ENCODE data around the gene DNAJB8. TPM values are rescaled to one million over a fixed set of nuclear protein-coding genes. Genes with fewer than 3 reads are reported as not detected.

Gene DNAJB8
- total and polyA plus RNA-seq, 2 donors = not detected

DNA sequence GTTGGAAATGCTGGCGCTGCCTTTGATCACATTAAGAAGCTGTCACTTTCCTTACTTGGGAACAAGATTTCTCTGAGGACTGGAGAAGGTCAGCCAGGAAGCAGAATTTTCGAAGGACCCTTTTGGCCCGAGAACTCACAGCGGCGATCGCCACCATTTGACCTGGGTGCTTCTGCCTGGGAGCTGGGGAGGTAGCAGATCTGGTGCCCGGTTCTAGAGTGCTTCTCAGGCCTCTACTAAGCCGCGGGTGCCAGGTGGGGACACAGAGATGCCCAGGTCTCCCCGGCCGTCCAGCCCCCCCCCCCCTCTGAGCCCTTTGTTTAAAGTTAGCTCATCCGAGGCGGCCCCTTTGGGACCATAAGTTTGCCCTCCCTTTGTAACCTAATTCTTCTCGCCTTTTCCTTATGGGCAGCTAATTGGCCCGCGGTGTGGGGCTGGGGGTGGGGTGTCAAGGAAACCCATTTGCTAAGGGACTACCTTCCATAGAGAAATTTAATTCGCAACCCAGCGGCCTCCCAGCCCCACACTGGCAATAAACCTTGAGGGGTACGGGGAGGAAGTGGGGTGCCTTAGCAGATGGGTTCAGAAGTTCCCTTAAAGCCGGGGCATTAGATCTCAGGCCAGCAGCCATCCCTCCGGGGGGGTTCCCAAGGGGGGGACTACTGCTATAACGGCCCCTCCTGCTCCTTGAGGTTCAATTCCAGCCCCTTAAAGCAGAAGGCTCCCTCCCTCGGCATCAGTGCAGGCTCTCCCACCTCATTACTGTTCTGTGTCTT lies 24.4 kb upstream of the DNAJB8 start:
- DNase-seq (ENCODE audit: low read depth in 6 of 9, low spot score in 9 of 9) = no peak
- peaks cover 16 to 42% of the 10 kb centered on the region in 2 donors for H3K4me1 ChIP-seq (ENCODE audit: control insufficient read depth in 2 of 2, insufficient read depth in 2 of 2, low read length in 2 of 2)

DNA sequence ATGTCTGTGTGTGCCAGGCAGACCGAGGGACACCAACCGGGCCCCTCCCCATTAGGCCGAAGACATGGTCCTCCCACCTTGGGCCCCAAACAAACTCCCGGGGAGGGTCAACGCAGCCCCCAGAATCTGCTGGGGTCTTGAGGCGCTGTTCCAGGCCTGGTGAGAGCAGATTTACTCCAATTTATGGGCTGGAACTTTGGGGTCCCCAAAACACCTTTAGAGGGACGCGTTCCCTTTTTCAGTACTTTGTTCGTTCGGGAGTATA lies 23.9 kb upstream of the DNAJB8 start:
- Histone ChIP-seq H3K4me3 (ENCODE audit: low read length in 2 of 2) (no peak overlapping the region), H3K4me1 (ENCODE audit: control insufficient read depth in 2 of 2, insufficient read depth in 2 of 2, low read length in 2 of 2) (peaks cover 16 to 42% of the 10 kb centered on the region in 2 donors), H3K27me3 (ENCODE audit: control insufficient read depth in 2 of 2, insufficient read depth in 1 of 2, low read length in 1 of 2) (peaks cover 95 to 100% of the 10 kb centered on the region in 2 donors), H3K27ac (ENCODE audit: low read depth in 1 of 2, low read length in 1 of 2) (no peak overlapping the region), H3K9me3 (ENCODE audit: control insufficient read depth in 2 of 2, insufficient read depth in 1 of 2, low read length in 1 of 2) (peaks cover 0 to 10% of the 10 kb centered on the region in 2 donors), H3K36me3 (ENCODE audit: control insufficient read depth in 2 of 2, insufficient read depth in 2 of 2, low read length in 1 of 2) (no peaks in the 10 kb centered on the region)
- WGBS = 15% methylated on average over 10 of the region's 10 CpGs
- DNase-seq (ENCODE audit: low read depth in 6 of 9, low spot score in 9 of 9) = no peak

More for the DNA sequence above, 24.4 kb upstream of the DNAJB8 start:
- Histone ChIP-seq H3K27ac (ENCODE audit: low read depth in 1 of 2, low read length in 1 of 2) (no peak overlapping the region), H3K4me3 (ENCODE audit: low read length in 2 of 2) (no peak overlapping the region), H3K27me3 (ENCODE audit: control insufficient read depth in 2 of 2, insufficient read depth in 1 of 2, low read length in 1 of 2) (peaks cover 90 to 100% of the 10 kb centered on the region in 2 donors), H3K9me3 (ENCODE audit: control insufficient read depth in 2 of 2, insufficient read depth in 1 of 2, low read length in 1 of 2) (peaks cover 0 to 10% of the 10 kb centered on the region in 2 donors), H3K36me3 (ENCODE audit: control insufficient read depth in 2 of 2, insufficient read depth in 2 of 2, low read length in 1 of 2) (no peaks in the 10 kb centered on the region)
- 9% methylated on average over 23 of the region's 23 CpGs for WGBS

DNA sequence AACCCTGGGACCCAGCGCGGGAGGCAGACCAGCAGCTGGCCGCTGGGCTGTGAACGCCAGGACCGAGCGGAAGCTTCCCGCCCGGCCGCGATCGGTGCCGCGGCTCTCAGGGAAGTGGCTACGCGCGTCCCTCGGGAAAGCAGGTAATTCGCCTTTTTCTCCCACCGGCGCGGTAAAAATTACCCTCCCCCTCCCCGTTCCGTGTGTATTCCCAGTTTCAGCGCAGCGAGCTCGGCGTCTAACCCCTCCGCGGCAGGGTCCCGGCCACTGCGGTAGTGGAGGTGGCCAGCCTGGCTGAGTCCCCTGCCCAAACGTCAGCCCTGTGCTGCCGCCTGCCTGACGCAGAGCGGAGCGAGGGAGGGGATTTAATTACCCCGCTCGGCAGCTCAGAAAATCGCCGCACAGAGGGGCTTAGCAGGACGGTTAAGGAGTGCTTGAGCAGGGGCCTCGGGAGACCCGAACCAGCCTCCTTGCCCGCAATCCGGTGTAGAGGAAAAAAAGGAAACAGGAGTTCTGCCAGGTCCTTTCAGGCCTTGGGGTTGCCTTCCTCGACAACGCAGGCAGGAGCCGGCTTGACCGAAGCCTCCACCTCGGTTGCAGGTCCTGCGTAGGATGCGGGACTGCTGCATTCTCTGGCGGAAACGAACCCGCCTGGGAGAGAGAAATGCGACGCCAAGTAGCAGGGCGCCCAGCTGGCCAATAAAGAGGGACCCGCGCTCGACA lies 23.4 kb upstream of the DNAJB8 start:
- Histone ChIP-seq H3K4me1 (ENCODE audit: control insufficient read depth in 2 of 2, insufficient read depth in 2 of 2, low read length in 2 of 2) (peaks cover 16 to 42% of the 10 kb centered on the region in 2 donors), H3K4me3 (ENCODE audit: low read length in 2 of 2) (peak overlapping the region in 1 of 2 donors; percentile 14), H3K36me3 (ENCODE audit: control insufficient read depth in 2 of 2, insufficient read depth in 2 of 2, low read length in 1 of 2) (no peaks in the 10 kb centered on the region)

DNA sequence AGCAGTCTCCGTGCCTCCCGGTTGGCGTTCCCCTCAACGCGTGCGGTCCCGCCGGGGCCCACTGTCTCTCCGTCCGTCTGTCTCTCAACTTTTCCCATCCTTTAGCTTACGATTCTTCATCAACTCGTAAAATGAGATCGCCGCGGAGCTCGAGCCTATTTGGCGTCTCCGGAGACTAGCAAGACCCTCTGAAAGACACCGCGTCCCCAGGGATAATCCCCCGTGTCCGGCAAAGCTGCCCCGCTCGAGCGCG lies 22.9 kb upstream of the DNAJB8 start:
- DNase-seq (ENCODE audit: low read depth in 6 of 9, low spot score in 9 of 9) = no peak
- H3K27me3 ChIP-seq (ENCODE audit: control insufficient read depth in 2 of 2, insufficient read depth in 1 of 2, low read length in 1 of 2) = peaks cover 97 to 100% of the 10 kb centered on the region in 2 donors
- WGBS = under 1% methylated on average over 26 of the region's 26 CpGs
- no peaks in the 10 kb centered on the region for H3K36me3 ChIP-seq (ENCODE audit: control insufficient read depth in 2 of 2, insufficient read depth in 2 of 2, low read length in 1 of 2)
- H3K9me3 ChIP-seq (ENCODE audit: control insufficient read depth in 2 of 2, insufficient read depth in 1 of 2, low read length in 1 of 2) = peaks cover 0 to 10% of the 10 kb centered on the region in 2 donors
- no peak overlapping the region for H3K27ac ChIP-seq (ENCODE audit: low read depth in 1 of 2, low read length in 1 of 2)
- peak overlapping the region in 1 of 2 donors; percentile 14 for H3K4me3 ChIP-seq (ENCODE audit: low read length in 2 of 2)
- H3K4me1 ChIP-seq (ENCODE audit: control insufficient read depth in 2 of 2, insufficient read depth in 2 of 2, low read length in 2 of 2) = peaks cover 16 to 42% of the 10 kb centered on the region in 2 donors

More for the DNA sequence above, 23.4 kb upstream of the DNAJB8 start:
- H3K27ac ChIP-seq (ENCODE audit: low read depth in 1 of 2, low read length in 1 of 2) = no peak overlapping the region
- peaks cover 97 to 100% of the 10 kb centered on the region in 2 donors for H3K27me3 ChIP-seq (ENCODE audit: control insufficient read depth in 2 of 2, insufficient read depth in 1 of 2, low read length in 1 of 2)
- peaks cover 0 to 10% of the 10 kb centered on the region in 2 donors for H3K9me3 ChIP-seq (ENCODE audit: control insufficient read depth in 2 of 2, insufficient read depth in 1 of 2, low read length in 1 of 2)
- DNase-seq (ENCODE audit: low read depth in 6 of 9, low spot score in 9 of 9) = no peak
- WGBS = 2% methylated on average over 61 of the region's 61 CpGs

DNA sequence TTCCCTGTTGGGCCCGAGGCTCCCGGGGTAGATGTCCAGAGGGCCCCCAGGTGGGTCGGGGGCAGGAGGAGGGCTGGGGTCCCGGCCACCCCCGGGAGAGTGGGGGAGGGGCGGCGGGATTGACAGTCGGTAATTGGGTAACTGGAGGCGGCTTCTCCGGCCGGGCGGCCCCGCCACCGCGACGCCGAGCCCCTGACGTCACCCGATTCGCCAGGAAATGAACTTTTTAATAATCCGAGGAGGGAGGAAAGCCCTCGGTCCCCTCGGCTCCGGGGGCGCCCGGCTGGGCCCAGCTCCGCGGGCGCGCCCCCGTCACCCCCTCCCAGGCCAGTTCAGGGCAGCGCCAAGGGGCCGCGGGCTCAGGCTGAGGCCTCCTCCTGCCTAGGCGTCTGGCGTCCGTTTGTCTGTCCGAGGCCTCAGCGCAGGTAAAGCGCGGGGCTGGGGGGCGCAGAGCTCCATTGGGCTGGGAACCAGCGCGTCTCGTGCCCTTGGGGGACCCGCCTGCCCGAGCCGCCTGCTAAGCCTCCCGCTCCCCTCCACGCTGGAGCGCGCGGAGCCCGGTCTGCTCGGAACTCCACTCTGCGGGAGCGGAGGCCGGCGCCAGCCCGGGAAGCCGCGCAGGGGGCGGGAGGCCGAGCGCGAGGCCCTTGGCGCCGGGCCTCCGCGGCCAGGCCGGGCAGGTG lies 22.4 kb upstream of the DNAJB8 start:
- DNase-seq (ENCODE audit: low read depth in 6 of 9, low spot score in 9 of 9) = no peak
- peaks cover 96 to 100% of the 10 kb centered on the region in 2 donors for H3K27me3 ChIP-seq (ENCODE audit: control insufficient read depth in 2 of 2, insufficient read depth in 1 of 2, low read length in 1 of 2)
- peaks cover 16 to 42% of the 10 kb centered on the region in 2 donors for H3K4me1 ChIP-seq (ENCODE audit: control insufficient read depth in 2 of 2, insufficient read depth in 2 of 2, low read length in 2 of 2)
- H3K36me3 ChIP-seq (ENCODE audit: control insufficient read depth in 2 of 2, insufficient read depth in 2 of 2, low read length in 1 of 2) = no peaks in the 10 kb centered on the region
- H3K9me3 ChIP-seq (ENCODE audit: control insufficient read depth in 2 of 2, insufficient read depth in 1 of 2, low read length in 1 of 2) = peaks cover 0 to 10% of the 10 kb centered on the region in 2 donors
- H3K4me3 ChIP-seq (ENCODE audit: low read length in 2 of 2) = peak overlapping the region in 1 of 2 donors; percentile 27
- WGBS = under 1% methylated on average over 71 of the region's 71 CpGs
- H3K27ac ChIP-seq (ENCODE audit: low read depth in 1 of 2, low read length in 1 of 2) = no peak overlapping the region

DNA sequence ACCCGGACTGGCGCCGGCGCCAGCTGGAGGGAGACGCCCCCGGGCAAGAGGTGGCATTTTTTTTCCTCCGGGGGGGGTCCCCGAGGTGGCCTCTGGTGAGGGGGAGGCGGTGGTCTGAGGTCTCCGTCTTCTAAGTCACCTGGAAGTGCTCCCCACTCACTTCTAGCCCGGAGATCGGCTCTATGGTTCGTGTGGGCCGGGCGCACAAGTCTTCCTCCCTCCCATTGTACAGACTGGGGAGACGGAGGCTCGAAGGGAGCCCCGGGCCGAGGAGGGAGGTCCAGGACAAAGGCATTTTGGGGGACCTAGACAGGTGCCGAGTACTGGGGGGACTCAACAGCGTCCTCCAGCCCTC lies 21.9 kb upstream of the DNAJB8 start:
- DNase-seq (ENCODE audit: low read depth in 6 of 9, low spot score in 9 of 9) = no peak
- peak overlapping the region in 1 of 2 donors; percentile 27 for H3K4me3 ChIP-seq (ENCODE audit: low read length in 2 of 2)
- WGBS = 3% methylated on average over 21 of the region's 21 CpGs
- no peak overlapping the region for H3K27ac ChIP-seq (ENCODE audit: low read depth in 1 of 2, low read length in 1 of 2)
- H3K4me1 ChIP-seq (ENCODE audit: control insufficient read depth in 2 of 2, insufficient read depth in 2 of 2, low read length in 2 of 2) = peaks cover 16 to 46% of the 10 kb centered on the region in 2 donors
- no peaks in the 10 kb centered on the region for H3K36me3 ChIP-seq (ENCODE audit: control insufficient read depth in 2 of 2, insufficient read depth in 2 of 2, low read length in 1 of 2)
- peaks cover 95 to 100% of the 10 kb centered on the region in 2 donors for H3K27me3 ChIP-seq (ENCODE audit: control insufficient read depth in 2 of 2, insufficient read depth in 1 of 2, low read length in 1 of 2)
- peaks cover 0 to 10% of the 10 kb centered on the region in 2 donors for H3K9me3 ChIP-seq (ENCODE audit: control insufficient read depth in 2 of 2, insufficient read depth in 1 of 2, low read length in 1 of 2)

DNA sequence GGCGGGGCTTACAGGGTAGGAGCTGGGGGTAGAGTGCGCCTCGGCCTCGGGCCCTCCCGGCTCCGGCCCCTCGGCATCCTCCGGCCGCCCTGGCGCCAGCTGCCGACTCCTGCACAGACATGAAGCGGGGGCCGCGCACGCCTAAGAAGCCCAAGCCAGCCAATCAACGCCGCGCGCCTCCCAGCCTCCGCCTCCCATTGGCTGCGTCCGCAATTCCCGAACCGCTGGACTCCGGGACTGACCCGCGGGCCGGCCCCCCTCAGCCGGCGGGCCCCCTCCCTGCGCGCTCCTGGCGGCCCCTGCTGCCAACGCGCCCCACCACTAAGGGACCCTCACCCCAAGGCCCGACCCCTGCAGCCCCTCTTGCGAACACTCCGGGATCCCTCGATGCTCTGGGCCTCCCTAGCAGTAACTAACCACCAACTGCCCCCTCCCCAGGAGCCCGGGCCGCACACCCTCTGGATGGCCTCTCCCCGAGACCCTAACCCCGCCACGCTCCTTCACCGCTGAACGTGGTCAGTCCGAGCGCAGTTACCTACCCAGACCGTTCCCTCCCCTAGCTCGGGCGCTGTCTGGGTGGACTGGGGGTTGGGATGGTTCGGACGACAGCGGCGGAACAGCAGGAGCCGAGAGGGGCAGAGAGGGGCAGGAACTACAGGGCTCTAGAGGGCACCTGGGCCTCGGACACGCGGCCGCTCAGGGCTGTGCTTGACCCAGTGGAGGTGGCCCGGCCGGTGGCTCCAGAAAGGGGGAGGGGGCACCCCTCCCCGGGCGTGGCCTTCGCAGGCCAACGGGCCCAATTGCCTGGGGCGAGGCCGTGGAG lies 21.3 kb upstream of the DNAJB8 start:
- 2% methylated on average over 68 of the region's 68 CpGs for WGBS
- Histone ChIP-seq H3K36me3 (ENCODE audit: control insufficient read depth in 2 of 2, insufficient read depth in 2 of 2, low read length in 1 of 2) (no peaks in the 10 kb centered on the region), H3K9me3 (ENCODE audit: control insufficient read depth in 2 of 2, insufficient read depth in 1 of 2, low read length in 1 of 2) (peaks cover 0 to 10% of the 10 kb centered on the region in 2 donors), H3K27ac (ENCODE audit: low read depth in 1 of 2, low read length in 1 of 2) (no peak overlapping the region), H3K27me3 (ENCODE audit: control insufficient read depth in 2 of 2, insufficient read depth in 1 of 2, low read length in 1 of 2) (peaks cover 89 to 100% of the 10 kb centered on the region in 2 donors), H3K4me1 (ENCODE audit: control insufficient read depth in 2 of 2, insufficient read depth in 2 of 2, low read length in 2 of 2) (peaks cover 16 to 51% of the 10 kb centered on the region in 2 donors), H3K4me3 (ENCODE audit: low read length in 2 of 2) (peak overlapping the region in 1 of 2 donors; percentile 20)
- DNase-seq (ENCODE audit: low read depth in 6 of 9, low spot score in 9 of 9) = no peak

DNA sequence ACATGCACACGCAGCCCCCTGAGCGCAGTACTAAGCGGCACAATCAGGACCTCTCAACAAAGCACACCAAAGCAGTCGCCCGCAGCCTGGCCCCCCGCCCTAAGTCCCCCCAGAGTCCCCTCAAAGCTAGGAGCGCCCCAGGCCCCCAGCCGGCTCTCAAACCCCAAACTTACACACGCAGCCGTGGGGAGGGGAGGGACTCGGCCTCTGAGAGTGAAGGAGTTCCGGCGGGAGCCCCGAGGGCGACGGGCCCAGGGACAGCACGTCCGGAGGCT lies 20.8 kb upstream of the DNAJB8 start:
- Histone ChIP-seq H3K27ac (ENCODE audit: low read depth in 1 of 2, low read length in 1 of 2) (no peak overlapping the region), H3K4me1 (ENCODE audit: control insufficient read depth in 2 of 2, insufficient read depth in 2 of 2, low read length in 2 of 2) (peaks cover 16 to 54% of the 10 kb centered on the region in 2 donors), H3K4me3 (ENCODE audit: low read length in 2 of 2) (peak overlapping the region in 1 of 2 donors; percentile 20), H3K36me3 (ENCODE audit: control insufficient read depth in 2 of 2, insufficient read depth in 2 of 2, low read length in 1 of 2) (no peaks in the 10 kb centered on the region), H3K9me3 (ENCODE audit: control insufficient read depth in 2 of 2, insufficient read depth in 1 of 2, low read length in 1 of 2) (peaks cover 0 to 10% of the 10 kb centered on the region in 2 donors), H3K27me3 (ENCODE audit: control insufficient read depth in 2 of 2, insufficient read depth in 1 of 2, low read length in 1 of 2) (peaks cover 89 to 100% of the 10 kb centered on the region in 2 donors)
- WGBS = 1% methylated on average over 18 of the region's 18 CpGs
- DNase-seq (ENCODE audit: low read depth in 6 of 9, low spot score in 9 of 9) = no peak
